ENCODE results near the gene PRKN. TPM values are rescaled to one million over a fixed set of nuclear protein-coding genes. Genes with fewer than 3 reads are reported as not detected.

PRKN gene
- total RNA-seq, 1 donor from 2014 or later: 0.79 TPM

GRCh38 chr6:162360901-162361567 is 366.5 kb downstream of the PRKN start:
- Histone ChIP-seq H3K4me3 (ENCODE audit: low read depth, low read length) (no peak overlapping the region), H3K36me3 (ENCODE audit: control insufficient read depth, insufficient read depth, low read length) (no peaks in the 10 kb centered on the region), H3K27me3 (ENCODE audit: control insufficient read depth, insufficient read depth, low read length) (no peaks in the 10 kb centered on the region)
- no peak for TF ChIP-seq CTCF (IDR thresholded peaks at IDR 0.05; ENCODE audit: insufficient read depth, low read length, severe bottlenecking)
- FAIRE-seq (no peak), DNase-seq (ENCODE audit: low read depth) (no peak)

GRCh38 chr6:162358625-162359024 is 368.9 kb downstream of the PRKN start:
- DNase-seq (ENCODE audit: low read depth) (no peak), FAIRE-seq (no peak)
- no peaks in the 10 kb centered on the region for H3K27me3 ChIP-seq (ENCODE audit: control insufficient read depth, insufficient read depth, low read length)
- no peaks in the 10 kb centered on the region for H3K36me3 ChIP-seq (ENCODE audit: control insufficient read depth, insufficient read depth, low read length)
- no peak overlapping the region for H3K4me3 ChIP-seq (ENCODE audit: low read depth, low read length)
- no peak for TF ChIP-seq CTCF (IDR thresholded peaks at IDR 0.05; ENCODE audit: insufficient read depth, low read length, severe bottlenecking)

GRCh38 chr6:162345051-162345511 is 382.5 kb downstream of the PRKN start:
- DNase-seq (ENCODE audit: low read depth) (peak; percentile 54), FAIRE-seq (peak; percentile 23)
- Histone ChIP-seq H3K4me3 (ENCODE audit: low read depth, low read length) (no peak overlapping the region), H3K36me3 (ENCODE audit: control insufficient read depth, insufficient read depth, low read length) (no peaks in the 10 kb centered on the region), H3K27me3 (ENCODE audit: control insufficient read depth, insufficient read depth, low read length) (no peaks in the 10 kb centered on the region)
- no peak for TF ChIP-seq CTCF (IDR thresholded peaks at IDR 0.05; ENCODE audit: insufficient read depth, low read length, severe bottlenecking)

GRCh38 chr6:162344646-162345010 is 382.9 kb downstream of the PRKN start:
- TF ChIP-seq CTCF (IDR thresholded peaks at IDR 0.05; ENCODE audit: insufficient read depth, low read length, severe bottlenecking): no peak
- H3K27me3 ChIP-seq (ENCODE audit: control insufficient read depth, insufficient read depth, low read length): no peaks in the 10 kb centered on the region
- H3K4me3 ChIP-seq (ENCODE audit: low read depth, low read length): no peak overlapping the region
- FAIRE-seq: no peak
- H3K36me3 ChIP-seq (ENCODE audit: control insufficient read depth, insufficient read depth, low read length): no peaks in the 10 kb centered on the region
- no peak for DNase-seq (ENCODE audit: low read depth)

- Histone ChIP-seq H3K4me3 (ENCODE audit: low read depth, low read length) (no peak overlapping the region), H3K36me3 (ENCODE audit: control insufficient read depth, insufficient read depth, low read length) (no peaks in the 10 kb centered on the region), H3K27me3 (ENCODE audit: control insufficient read depth, insufficient read depth, low read length) (no peaks in the 10 kb centered on the region)
- DNase-seq (ENCODE audit: low read depth) (no peak), FAIRE-seq (no peak)
- no peak for TF ChIP-seq CTCF (IDR thresholded peaks at IDR 0.05; ENCODE audit: insufficient read depth, low read length, severe bottlenecking)
Measured at GRCh38 chr6:162343936-162344645, 383.5 kb downstream of the PRKN start.

Data from bronchial epithelial cell (primary cell).